Adrenal gland (tissue), 5 donors: Measurements from ENCODE around the gene PNN.

ENCODE experiments used
- CTCF ChIP-seq, 6 experiments: fragments of 450-650 bp in 4 of 6; fragments of 200-600 bp in 2 of 6; sonication (generic) in 1 of 6; IDR thresholded peaks; 1 replicate in 5 of 6; 2 replicates in 1 of 6; pipeline versions ENCODE4 v1.5.1 to v1.8.0; 2016 to 2021; ENCODE audit warnings: antibody characterized with exemption in 6 of 6, mild to moderate bottlenecking in 2 of 6, moderate library complexity in 1 of 6
- POLR2A ChIP-seq, 2 donors: fragments of 450-650 bp; IDR thresholded peaks; one replicate each; pipeline ENCODE4 v1.6.1; 2017; ENCODE audit warnings: antibody characterized with exemption in 2 of 2, mild to moderate bottlenecking in 2 of 2, moderate library complexity in 1 of 2
- donor health status: DM: no; HTN: no; CAD: no.

GRCh38 chr14:39229601-39230110, 54.6 kb downstream of the PNN start:
- TF ChIP-seq POLR2A (IDR thresholded peaks at IDR 0.05) (no peak), CTCF (IDR thresholded peaks at IDR 0.05) (no peak)
